ENCODE data around the gene PKP4.

PKP4 gene

GRCh38 chr2:158556124-158556523, 99.4 kb downstream of the PKP4 start:
- no peak for DNase-seq (ENCODE audit: extremely low spot score)
- TF ChIP-seq CTCF (IDR thresholded peaks at IDR 0.05; ENCODE audit: control extremely low read depth, extremely low read depth, low read depth, missing control alignments) = no peak
- CTCF ChIA-PET = interaction anchor here (1.0 to 3.6 kb wide), 4 partner anchors 10 to 23 kb away, joined by 3 to 11 read pairs (median 4); no protein-coding TSS in a partner anchor
- POLR2A ChIA-PET = no interaction called here

- DNase-seq (ENCODE audit: extremely low spot score) = no peak
- ChIA-PET CTCF (no interaction called here), POLR2A (no interaction called here)
- no peak for TF ChIP-seq CTCF (IDR thresholded peaks at IDR 0.05; ENCODE audit: control extremely low read depth, extremely low read depth, low read depth, missing control alignments)
Observed at GRCh38 chr2:158557752-158558151, 101.0 kb downstream of the PKP4 start.

GRCh38 chr2:158559252-158559651, 102.5 kb downstream of the PKP4 start:
- DNase-seq (ENCODE audit: extremely low spot score) = no peak
- CTCF ChIA-PET = no interaction called here
- POLR2A ChIA-PET = no interaction called here
- no peak for TF ChIP-seq CTCF (IDR thresholded peaks at IDR 0.05; ENCODE audit: control extremely low read depth, extremely low read depth, low read depth, missing control alignments)

GRCh38 chr2:158560259-158560658, 103.5 kb downstream of the PKP4 start:
- no peak for TF ChIP-seq CTCF (IDR thresholded peaks at IDR 0.05; ENCODE audit: control extremely low read depth, extremely low read depth, low read depth, missing control alignments)
- ChIA-PET CTCF (no interaction called here), POLR2A (no interaction called here)
- no peak for DNase-seq (ENCODE audit: extremely low spot score)

- TF ChIP-seq CTCF (IDR thresholded peaks at IDR 0.05; ENCODE audit: control extremely low read depth, extremely low read depth, low read depth, missing control alignments) = no peak
- no peak for DNase-seq (ENCODE audit: extremely low spot score)
- POLR2A ChIA-PET = no interaction called here
- CTCF ChIA-PET = no interaction called here
Observed at GRCh38 chr2:158561054-158561453, 104.3 kb downstream of the PKP4 start.

GRCh38 chr2:158567208-158567607, 110.5 kb downstream of the PKP4 start:
- TF ChIP-seq CTCF (IDR thresholded peaks at IDR 0.05; ENCODE audit: control extremely low read depth, extremely low read depth, low read depth, missing control alignments) = no peak
- DNase-seq (ENCODE audit: extremely low spot score) = no peak
- CTCF ChIA-PET = interaction anchor here (1.4 kb wide), 1 partner anchor 11 kb away, joined by 4 read pairs; no protein-coding TSS in a partner anchor
- POLR2A ChIA-PET = no interaction called here

- DNase-seq (ENCODE audit: extremely low spot score) = no peak
- ChIA-PET POLR2A (no interaction called here), CTCF (interaction anchor here (1.0 to 1.2 kb wide), 2 partner anchors 17 to 40 kb away, joined by 3 read pairs; no protein-coding TSS in a partner anchor)
- TF ChIP-seq CTCF (IDR thresholded peaks at IDR 0.05; ENCODE audit: control extremely low read depth, extremely low read depth, low read depth, missing control alignments) = no peak
Observed at GRCh38 chr2:158569284-158569683, 112.5 kb downstream of the PKP4 start.
